ENCODE results near the gene PRSS23.

Gene PRSS23

GRCh38 chr11:86806903-86807302 lies 6.6 kb downstream of the PRSS23 start:
- TF ChIP-seq TAF1 (IDR thresholded peaks at IDR 0.05; ENCODE audit: low read depth) (no peak), TEAD4 (IDR thresholded peaks at IDR 0.05) (no peak), RAD21 (IDR thresholded peaks at IDR 0.05; ENCODE audit: low read depth) (no peak), CEBPB (IDR thresholded peaks at IDR 0.05) (no peak), CREB1 (IDR thresholded peaks at IDR 0.05; ENCODE audit: low read depth) (no peak)
- TF ChIP-seq, protein P1, sequence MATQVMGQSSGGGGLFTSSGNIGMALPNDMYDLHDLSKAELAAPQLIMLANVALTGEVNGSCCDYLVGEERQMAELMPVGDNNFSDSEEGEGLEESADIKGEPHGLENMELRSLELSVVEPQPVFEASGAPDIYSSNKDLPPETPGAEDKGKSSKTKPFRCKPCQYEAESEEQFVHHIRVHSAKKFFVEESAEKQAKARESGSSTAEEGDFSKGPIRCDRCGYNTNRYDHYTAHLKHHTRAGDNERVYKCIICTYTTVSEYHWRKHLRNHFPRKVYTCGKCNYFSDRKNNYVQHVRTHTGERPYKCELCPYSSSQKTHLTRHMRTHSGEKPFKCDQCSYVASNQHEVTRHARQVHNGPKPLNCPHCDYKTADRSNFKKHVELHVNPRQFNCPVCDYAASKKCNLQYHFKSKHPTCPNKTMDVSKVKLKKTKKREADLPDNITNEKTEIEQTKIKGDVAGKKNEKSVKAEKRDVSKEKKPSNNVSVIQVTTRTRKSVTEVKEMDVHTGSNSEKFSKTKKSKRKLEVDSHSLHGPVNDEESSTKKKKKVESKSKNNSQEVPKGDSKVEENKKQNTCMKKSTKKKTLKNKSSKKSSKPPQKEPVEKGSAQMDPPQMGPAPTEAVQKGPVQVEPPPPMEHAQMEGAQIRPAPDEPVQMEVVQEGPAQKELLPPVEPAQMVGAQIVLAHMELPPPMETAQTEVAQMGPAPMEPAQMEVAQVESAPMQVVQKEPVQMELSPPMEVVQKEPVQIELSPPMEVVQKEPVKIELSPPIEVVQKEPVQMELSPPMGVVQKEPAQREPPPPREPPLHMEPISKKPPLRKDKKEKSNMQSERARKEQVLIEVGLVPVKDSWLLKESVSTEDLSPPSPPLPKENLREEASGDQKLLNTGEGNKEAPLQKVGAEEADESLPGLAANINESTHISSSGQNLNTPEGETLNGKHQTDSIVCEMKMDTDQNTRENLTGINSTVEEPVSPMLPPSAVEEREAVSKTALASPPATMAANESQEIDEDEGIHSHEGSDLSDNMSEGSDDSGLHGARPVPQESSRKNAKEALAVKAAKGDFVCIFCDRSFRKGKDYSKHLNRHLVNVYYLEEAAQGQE (IDR thresholded peaks at IDR 0.05; ENCODE audit: low read depth): no peak
- TF ChIP-seq, protein P2, sequence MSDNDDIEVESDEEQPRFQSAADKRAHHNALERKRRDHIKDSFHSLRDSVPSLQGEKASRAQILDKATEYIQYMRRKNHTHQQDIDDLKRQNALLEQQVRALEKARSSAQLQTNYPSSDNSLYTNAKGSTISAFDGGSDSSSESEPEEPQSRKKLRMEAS (IDR thresholded peaks at IDR 0.05): no peak

DNA sequence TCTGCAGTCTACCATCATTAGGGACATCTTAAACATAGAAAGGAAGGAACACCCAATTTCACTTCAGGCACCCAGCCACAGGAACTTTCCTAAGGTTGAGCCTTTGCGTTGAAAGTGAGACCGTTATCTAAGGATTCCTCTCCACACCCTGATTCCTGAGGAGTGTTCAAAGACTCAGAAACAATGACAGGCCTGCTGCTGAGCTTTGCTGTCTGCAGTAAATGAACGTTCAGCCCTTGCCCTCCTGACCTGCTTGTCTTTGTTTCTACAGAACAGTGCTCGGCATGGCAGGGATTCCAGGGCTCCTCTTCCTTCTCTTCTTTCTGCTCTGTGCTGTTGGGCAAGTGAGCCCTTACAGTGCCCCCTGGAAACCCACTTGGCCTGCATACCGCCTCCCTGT lies 7.0 kb downstream of the PRSS23 start:
- TF ChIP-seq EP300 (IDR thresholded peaks at IDR 0.05; ENCODE audit: borderline replicate concordance): no peak
- TF ChIP-seq EGR1 (IDR thresholded peaks at IDR 0.05): no peak
- no peak for TF ChIP-seq TEAD4 (IDR thresholded peaks at IDR 0.05)
- TF ChIP-seq TCF12 (IDR thresholded peaks at IDR 0.05; ENCODE audit: low read depth): no peak
- TF ChIP-seq, protein P2 (IDR thresholded peaks at IDR 0.05): no peak
- no peak for TF ChIP-seq FOXM1 (IDR thresholded peaks at IDR 0.05; ENCODE audit: borderline replicate concordance, low read depth)
- no peak for TF ChIP-seq TAF1 (IDR thresholded peaks at IDR 0.05; ENCODE audit: low read depth)
- TF ChIP-seq USF1 (IDR thresholded peaks at IDR 0.05): no peak
- no peak for TF ChIP-seq ZBTB7A (IDR thresholded peaks at IDR 0.05; ENCODE audit: low read depth)
- TF ChIP-seq CEBPB (IDR thresholded peaks at IDR 0.05): no peak
- TF ChIP-seq YY1 (IDR thresholded peaks at IDR 0.05; ENCODE audit: low read depth): no peak

DNA sequence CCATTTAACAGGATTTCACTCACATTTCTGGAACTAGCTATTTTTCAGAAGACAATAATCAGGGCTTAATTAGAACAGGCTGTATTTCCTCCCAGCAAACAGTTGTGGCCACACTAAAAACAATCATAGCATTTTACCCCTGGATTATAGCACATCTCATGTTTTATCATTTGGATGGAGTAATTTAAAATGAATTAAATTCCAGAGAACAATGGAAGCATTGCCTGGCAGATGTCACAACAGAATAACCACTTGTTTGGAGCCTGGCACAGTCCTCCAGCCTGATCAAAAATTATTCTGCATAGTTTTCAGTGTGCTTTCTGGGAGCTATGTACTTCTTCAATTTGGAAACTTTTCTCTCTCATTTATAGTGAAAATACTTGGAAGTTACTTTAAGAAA lies 9.2 kb downstream of the PRSS23 start:
- no peak for TF ChIP-seq YY1 (IDR thresholded peaks at IDR 0.05; ENCODE audit: low read depth)

DNA sequence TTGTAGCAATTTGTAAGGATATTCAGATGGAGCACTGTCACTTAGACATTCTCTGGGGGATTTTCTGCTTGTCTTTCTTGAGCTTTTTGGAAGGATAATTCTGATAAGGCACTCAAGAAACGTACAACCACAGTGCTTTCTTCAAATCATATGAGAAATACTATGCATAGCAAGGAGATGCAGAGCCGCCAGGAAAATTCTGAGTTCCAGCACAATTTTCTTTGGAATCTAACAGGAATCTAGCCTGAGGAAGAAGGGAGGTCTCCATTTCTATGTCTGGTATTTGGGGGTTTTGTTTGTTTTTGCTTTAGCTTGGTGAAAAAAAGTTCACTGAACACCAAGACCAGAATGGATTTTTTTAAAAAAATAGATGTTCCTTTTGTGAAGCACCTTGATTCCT lies 9.9 kb downstream of the PRSS23 start:
- TF ChIP-seq YY1 (IDR thresholded peaks at IDR 0.05; ENCODE audit: low read depth) (no peak), FOXM1 (IDR thresholded peaks at IDR 0.05; ENCODE audit: borderline replicate concordance, low read depth) (no peak), NFIC (IDR thresholded peaks at IDR 0.05) (no peak), EP300 (IDR thresholded peaks at IDR 0.05; ENCODE audit: borderline replicate concordance) (no peak), USF1 (IDR thresholded peaks at IDR 0.05) (no peak), TAF1 (IDR thresholded peaks at IDR 0.05; ENCODE audit: low read depth) (no peak), RAD21 (IDR thresholded peaks at IDR 0.05; ENCODE audit: low read depth) (no peak), CREB1 (IDR thresholded peaks at IDR 0.05; ENCODE audit: low read depth) (no peak), CEBPB (IDR thresholded peaks at IDR 0.05) (no peak), ZBTB7A (IDR thresholded peaks at IDR 0.05; ENCODE audit: low read depth) (no peak), TEAD4 (IDR thresholded peaks at IDR 0.05) (no peak), EGR1 (IDR thresholded peaks at IDR 0.05) (no peak), TCF12 (IDR thresholded peaks at IDR 0.05; ENCODE audit: low read depth) (no peak)
- TF ChIP-seq, protein P1 (IDR thresholded peaks at IDR 0.05; ENCODE audit: low read depth): no peak
- TF ChIP-seq, protein P2 (IDR thresholded peaks at IDR 0.05): no peak

GRCh38 chr11:86811637-86812321 lies 11.4 kb downstream of the PRSS23 start:
- no peak for TF ChIP-seq CEBPB (IDR thresholded peaks at IDR 0.05)
- TF ChIP-seq EGR1 (IDR thresholded peaks at IDR 0.05): no peak
- peak; percentile 43; the same call in 1 of the 2 replicates for TF ChIP-seq NFIC (IDR thresholded peaks at IDR 0.05)
- TF ChIP-seq TAF1 (IDR thresholded peaks at IDR 0.05; ENCODE audit: low read depth): no peak
- 0 out of 2 replicates have a peak, but pooled peaks have one; percentile 29 for TF ChIP-seq TCF12 (IDR thresholded peaks at IDR 0.05; ENCODE audit: low read depth)
- peak; percentile 29; the same call in 1 of the 2 replicates for TF ChIP-seq EP300 (IDR thresholded peaks at IDR 0.05; ENCODE audit: borderline replicate concordance)
- TF ChIP-seq FOXM1 (IDR thresholded peaks at IDR 0.05; ENCODE audit: borderline replicate concordance, low read depth): no peak

DNA sequence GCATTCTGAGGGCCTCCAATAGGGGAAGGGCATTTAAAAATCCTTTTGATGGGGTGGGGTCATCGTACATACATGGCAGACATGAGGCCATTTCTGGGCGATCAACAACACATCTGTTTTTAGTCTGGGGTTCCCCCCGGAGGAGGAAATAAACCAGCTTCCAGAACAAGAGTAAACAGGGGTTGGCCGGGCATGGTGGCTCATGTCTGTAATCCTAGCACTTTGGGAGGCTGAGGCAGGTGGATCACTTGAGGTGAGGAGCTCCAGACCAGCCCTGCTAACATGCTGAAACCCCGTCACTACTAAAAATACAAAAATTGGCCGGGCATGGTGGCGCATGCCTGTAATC lies 12.0 kb downstream of the PRSS23 start:
- TF ChIP-seq TAF1 (IDR thresholded peaks at IDR 0.05; ENCODE audit: low read depth): no peak
- no peak for TF ChIP-seq FOXM1 (IDR thresholded peaks at IDR 0.05; ENCODE audit: borderline replicate concordance, low read depth)
- TF ChIP-seq YY1 (IDR thresholded peaks at IDR 0.05; ENCODE audit: low read depth): no peak
- TF ChIP-seq RAD21 (IDR thresholded peaks at IDR 0.05; ENCODE audit: low read depth): no peak
- TF ChIP-seq, protein P1 (IDR thresholded peaks at IDR 0.05; ENCODE audit: low read depth): no peak
- no peak for TF ChIP-seq TCF12 (IDR thresholded peaks at IDR 0.05; ENCODE audit: low read depth)
- TF ChIP-seq CEBPB (IDR thresholded peaks at IDR 0.05): no peak
- TF ChIP-seq TEAD4 (IDR thresholded peaks at IDR 0.05): no peak
- TF ChIP-seq NFIC (IDR thresholded peaks at IDR 0.05): no peak
- no peak for TF ChIP-seq ZBTB7A (IDR thresholded peaks at IDR 0.05; ENCODE audit: low read depth)
- TF ChIP-seq, protein P2 (IDR thresholded peaks at IDR 0.05): no peak
- TF ChIP-seq USF1 (IDR thresholded peaks at IDR 0.05): no peak
- TF ChIP-seq EGR1 (IDR thresholded peaks at IDR 0.05): no peak
- TF ChIP-seq EP300 (IDR thresholded peaks at IDR 0.05; ENCODE audit: borderline replicate concordance): no peak
- TF ChIP-seq CREB1 (IDR thresholded peaks at IDR 0.05; ENCODE audit: low read depth): no peak

All from Ishikawa (cell line).